Bone marrow (tissue), 2 donors: ENCODE measurements around the gene STT3A.

Experiments used
- DNase-seq, 2 donors: peaks; one replicate each; lab custom pipeline; 2025; lab: John Stamatoyannopoulos, UW

The STT3A gene

DNA sequence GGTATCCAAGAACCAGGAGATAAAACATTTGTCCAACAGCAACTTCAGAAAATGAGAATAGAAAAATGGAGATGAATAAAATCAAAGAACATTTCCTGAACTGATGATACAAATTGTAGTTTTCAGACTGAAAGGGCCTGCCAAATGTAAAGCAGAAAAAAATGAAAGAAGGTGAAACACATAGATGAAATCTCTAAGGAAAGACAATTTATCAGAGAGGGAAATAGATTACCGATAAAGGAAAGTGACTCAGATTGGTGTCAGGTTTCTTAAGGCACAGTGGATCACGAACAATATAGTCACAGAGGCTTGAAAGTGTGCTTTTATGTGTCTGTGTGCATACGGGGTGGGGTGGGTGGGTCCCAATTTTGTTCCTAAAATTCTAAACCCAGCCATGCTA is 4.1 kb upstream of the STT3A start:
- no peak for DNase-seq

DNA sequence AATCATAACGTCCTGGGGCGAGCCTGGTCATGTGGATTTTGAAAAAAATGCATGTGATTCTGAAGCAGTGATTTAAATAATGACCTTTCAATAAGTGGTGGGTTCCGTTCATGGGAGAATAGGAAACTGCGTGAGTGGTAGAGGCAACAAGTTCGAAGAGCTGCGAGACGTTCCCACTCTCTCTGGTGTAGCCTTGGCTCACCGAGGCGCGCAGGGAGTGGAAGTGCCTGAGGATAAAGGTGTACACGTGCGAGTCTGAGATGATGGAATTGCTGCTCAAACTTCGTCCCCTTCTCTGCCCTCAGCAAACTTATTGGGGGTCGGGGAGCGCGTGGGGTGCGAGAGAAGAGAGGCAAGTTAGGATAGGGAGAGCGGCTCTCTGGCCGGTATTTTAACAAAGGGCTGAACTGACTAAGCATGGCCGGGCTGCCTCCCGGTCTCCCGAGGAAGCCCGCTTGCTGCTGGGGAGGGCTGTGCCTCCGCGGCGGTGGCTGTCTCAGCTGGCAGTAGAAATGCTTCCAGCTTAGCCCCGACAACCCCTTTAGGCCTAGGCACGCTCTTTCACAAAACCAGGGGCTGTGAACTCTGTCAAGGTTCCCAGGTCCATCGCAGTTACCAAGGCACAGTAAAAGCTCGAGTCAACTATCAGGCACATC is 875 bp upstream of the STT3A start:
- DNase-seq, result peak in 1 of 2 donors; percentile 56

DNA sequence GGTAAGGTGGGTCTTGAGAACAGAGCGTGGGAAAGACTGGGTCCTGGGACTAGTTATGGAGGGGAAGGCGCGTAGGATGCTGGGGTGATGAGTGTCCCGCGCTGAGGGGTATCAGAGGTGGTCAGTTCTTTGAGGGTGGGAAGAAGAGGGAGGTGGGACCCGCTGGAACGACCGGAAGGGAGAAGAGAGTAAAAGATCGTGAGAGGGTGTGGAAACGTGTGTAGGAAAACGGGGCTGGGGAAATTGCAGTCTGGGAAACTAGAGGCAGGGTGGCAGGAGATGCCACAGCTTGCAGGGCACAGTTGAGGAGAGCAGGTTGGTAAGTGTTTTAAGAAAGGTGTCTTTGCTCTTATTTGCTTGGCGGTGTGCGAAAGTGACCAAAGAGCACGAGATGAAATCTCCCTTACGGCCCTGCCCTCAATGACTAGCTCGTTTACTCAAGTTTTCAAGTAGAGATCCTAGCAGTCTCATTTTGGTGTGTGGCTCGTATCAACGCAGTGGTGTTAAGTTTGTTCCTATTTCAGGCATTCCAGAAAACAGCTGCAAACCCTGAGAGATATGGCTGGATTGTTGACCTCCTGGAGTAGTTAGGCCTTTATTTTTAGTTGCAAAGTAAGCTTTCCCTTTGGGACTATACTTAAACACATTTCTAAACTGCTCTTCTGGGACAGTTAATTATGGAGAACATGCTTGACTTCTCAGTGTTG is 615 bp downstream of the STT3A start:
- no peak for DNase-seq

DNA sequence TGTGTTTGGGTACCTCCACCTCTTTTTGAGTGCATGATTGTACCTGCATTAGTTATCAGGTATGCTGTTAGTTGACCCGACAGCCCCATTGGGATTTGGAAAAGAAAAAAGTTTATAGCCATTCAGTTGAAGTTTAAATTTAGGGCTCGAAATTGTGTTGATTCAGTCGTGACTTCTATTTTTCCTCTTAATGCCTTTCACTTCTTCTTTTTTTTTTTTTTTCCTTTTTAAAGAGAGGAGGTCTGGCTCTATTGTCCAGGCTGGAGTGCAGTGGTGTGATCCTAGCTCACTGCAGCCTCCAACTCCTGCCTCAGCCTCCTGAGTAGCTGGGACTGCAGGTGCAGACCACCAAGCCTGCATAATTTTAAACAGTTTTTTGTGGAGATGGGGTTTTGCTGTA is 2.3 kb downstream of the STT3A start:
- DNase-seq, result no peak

DNA sequence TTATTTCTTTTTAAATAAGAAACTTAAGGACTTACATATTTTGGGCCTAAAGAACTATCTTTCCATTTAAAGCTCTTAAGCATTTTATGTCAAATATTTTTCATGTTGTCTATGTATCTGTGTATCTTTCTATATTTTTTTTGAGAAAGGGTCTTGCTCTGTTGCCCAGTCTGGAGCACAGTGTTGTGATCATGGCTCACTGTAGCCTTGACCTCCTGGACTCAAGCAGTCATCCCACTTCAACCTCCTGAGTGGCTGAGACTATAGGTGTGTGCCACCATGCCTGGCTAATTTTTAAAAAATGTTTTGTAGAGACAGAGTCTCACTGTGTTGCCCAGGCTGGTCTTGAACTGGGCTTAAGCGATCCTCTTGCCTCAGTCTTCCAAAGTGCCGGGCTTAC is 8.0 kb downstream of the STT3A start:
- no peak for DNase-seq

DNA sequence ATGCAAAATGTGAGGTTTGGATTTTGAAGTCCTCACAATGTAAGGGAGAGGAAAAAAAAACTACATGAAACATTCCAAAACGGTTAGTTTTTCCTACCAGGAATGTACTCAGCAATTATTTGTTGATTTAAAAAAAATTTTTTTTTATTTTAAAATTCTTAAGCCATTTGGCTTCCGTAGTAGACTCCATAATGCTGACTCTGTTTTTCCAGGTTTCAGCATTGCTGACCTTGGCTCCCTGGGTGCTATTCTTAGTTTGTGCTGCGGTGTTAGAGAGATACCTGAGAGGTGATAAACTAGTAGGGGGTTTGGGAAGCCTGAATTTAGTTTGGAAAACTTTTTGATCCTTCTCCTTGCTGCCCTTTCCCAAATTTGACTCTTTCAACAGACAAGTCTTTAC is 10.6 kb downstream of the STT3A start:
- no peak for DNase-seq

DNA sequence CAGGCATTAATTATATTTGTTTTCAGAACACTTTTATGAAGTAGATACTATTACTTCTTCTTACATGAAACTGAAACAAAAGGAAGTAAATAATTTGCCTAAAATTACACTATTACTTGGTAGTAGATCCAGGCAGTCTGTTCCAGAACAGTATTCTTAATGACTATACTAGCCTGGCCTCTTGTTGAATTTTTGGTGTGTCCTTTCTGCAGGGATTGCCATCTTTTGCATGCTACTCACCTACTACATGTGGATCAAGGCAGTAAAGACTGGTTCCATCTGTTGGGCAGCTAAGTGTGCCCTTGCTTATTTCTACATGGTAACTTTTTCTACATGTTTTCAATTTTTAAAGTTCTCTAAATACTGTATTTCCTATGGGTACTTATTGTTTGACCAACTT is 12.8 kb downstream of the STT3A start:
- no peak for DNase-seq

DNA sequence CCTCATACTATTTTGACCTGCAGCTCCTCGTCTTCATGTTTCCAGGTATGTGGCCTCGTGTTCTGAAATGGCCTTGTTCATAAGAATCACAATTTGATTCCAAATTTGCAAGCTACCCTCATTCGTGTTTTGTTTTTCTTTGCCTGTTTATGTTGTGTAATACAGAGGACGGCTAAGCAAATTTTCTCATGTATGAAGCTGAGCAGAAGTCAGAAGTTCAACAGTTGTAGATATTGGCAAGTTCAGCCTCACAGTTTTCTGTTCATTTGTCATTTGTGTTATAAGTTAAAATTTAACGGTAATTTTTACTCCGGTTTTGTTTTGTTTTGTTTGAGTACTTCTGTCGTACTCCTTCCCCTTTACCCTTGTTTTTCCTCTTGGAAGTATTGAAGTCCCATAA is 16.9 kb downstream of the STT3A start:
- DNase-seq, result no peak

DNA sequence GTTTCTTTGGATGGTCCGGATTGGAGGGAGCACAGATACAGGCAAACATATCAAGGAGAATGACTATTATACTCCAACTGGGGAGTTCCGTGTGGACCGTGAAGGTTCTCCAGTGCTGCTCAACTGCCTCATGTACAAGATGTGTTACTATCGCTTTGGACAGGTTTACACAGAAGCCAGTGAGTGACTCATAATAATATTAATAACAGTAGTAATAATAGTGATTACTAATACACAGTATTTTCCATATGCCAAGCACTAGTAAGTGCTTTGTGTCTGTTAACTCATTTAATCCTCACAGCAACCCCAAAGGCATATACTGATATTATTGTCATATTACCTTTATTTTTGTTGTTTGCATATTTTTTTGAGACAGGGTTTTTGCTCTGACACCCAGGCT is 25.7 kb downstream of the STT3A start:
- DNase-seq, result no peak

DNA sequence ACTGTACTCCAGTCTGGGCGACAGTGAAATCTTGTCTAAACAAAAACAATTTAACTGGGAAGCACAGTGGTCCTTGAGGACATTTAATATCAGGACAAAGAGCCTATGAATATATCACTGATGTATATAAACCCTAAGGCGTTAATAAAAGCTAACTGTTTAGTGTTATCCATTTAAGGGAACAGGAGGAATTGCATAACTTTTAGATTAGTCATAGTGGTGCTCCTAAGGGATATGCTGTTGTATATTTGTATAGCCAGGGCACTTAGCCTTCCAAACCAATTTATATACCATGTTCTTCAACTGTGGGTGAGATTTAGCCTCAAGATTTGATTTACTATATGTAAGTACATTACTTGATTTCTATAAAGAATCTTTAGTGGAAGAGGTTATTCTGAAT is 29.3 kb downstream of the STT3A start:
- DNase-seq, result no peak

DNA sequence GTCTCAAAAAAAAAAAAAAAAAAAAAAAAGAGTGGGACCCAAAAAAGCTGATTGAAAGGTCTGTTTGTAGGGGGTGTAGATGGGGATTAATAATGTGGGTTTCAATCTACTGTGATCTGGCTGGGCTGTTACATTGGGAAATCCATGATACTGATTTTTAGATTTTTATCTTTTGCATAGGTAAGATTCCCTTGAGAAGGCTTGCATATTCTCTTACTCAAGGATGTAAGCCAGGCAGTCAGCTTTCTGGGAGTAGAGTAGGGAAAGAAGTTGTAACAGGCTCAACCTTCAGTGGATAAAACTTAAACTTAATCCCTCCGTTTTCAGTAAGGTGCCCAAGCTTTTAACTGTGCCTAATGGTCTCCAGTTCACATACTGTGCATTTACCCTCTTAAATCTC is 30.4 kb downstream of the STT3A start:
- no peak for DNase-seq

DNA sequence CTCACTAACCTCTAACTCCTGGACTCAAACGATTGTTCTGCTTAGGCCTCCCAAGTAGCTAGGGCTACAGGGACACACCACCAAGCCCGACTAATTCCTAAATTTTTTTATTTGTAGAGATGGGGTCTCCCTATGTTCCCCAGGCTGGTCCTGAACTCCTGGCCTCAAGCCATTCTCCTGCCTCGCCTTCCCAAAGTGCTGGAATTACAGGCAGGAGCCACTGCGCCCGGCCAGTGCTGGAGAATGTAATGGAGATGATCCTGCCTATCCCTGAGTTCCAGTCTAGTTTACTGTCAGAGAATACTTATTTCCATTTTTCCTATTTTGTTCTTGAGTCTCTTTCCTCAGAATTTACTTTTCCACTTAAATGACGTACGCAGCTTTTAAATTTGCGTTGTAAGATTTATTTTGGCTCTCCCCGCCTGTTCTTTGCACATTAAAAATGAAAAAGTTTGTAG is 32.1 kb downstream of the STT3A start, which contains the start of gene CHEK1:
CHEK1 (plus strand) TSS at position 408 of the 458 bp plus-strand sequence. CDS start 1,606 bp downstream, outside the sequence.
- no peak for DNase-seq

DNA sequence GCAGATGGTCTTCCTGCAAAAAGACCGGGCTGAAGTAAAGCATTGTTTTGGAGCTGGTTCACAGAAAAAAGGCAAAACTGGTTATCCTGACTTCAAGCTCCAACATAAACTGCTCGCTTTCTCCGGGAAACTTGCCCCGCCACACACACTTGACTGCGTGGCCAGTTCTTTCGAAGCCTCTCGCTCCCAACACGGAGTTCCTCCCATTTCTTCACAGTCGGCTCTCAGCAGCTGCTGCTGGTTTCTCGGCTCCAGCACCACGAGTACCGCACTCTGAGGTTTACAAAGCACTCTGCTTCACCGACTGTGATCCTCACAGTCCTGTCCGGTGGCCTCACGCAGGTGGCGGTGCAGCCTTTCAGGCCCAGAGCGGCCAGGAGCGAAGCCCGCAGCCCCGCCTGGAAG is 32.6 kb downstream of the STT3A start:
- no peak for DNase-seq

DNA sequence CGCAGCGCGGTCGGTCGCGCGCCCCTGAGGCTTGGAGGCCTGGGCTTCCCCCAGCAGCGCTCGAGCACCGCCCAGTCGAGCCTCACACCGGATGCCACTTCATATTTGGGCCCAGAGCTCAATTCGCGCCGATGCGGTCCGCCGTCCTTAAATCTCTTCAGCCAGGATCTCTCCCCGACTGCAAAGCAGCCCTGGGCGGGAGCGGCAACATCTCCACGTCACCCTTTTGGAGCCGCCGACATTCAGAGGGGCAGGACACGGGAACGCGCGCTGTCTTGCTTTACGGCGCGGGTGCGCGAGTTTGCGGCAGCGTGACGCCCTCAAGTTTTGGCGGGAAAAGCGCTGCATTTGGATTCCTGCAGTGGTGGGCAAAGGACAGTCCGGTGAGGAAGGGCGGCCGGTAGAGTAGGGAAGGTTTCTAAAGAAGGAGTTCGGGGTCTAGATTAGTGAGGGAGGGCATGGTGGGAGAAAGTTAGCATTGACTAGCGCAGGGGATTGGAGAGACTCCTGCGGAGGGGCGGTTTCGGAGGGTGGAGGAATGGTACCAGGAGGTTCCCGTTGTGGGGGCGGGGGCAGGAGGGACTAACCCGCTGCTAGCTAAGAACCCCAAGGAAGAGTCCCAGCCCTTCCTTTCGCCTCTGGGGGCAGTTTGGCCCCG is 33.1 kb downstream of the STT3A start:
- DNase-seq, result peak; percentile 72 to 81

DNA sequence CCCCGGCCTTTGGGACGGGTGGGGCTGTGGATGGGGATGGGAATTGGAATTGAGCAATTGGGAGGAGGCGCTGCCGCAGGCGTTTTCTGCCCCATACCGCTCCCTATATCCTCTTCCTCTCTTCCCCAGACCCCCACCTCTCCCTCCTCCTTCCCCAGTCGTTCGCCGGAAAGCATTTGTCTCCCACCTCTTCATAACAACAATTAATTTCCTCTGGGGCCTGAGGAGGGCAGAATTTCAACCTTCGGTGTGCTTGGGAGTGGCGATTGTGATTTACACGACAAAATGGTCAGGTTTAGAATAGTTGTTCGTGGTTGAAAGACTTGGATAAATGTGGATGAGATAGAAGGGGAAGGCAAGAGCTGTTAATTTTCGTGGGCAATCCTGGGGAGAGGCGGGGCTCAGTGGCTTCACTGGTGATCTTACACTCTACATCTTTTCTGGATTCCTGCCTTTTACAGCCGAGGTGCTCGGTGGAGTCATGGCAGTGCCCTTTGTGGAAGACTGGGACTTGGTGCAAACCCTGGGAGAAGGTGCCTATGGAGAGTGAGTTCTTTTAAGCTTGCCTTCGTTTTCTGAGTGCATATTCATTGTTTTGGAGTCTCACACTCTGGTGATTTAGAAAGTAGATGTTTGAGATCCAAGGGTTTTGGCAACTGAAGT is 33.8 kb downstream of the STT3A start:
- DNase-seq, result peak in 1 of 2 donors; percentile 16

DNA sequence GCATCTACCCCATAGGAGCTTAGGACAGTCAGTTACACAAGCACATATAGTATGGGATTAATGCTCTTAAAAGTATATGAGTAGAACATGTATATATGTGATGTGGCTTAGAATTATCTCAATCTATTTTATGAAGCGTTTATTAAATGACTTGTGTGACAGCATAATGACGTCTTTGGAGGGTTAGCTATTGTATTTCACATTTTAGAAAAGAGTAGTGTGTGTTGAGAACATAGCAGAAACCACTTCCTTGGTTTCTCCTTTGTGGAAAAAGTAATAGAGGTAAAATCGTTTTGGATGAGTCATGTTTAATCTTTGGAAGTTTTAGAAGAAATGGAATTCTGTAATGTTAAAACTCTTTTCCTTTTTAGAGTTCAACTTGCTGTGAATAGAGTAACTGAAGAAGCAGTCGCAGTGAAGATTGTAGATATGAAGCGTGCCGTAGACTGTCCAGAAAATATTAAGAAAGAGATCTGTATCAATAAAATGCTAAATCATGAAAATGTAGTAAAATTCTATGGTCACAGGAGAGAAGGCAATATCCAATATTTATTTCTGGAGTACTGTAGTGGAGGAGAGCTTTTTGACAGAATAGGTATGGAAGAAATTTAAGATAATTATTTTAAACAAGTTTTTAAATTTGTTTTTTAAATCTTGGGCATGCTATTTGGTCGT is 34.7 kb downstream of the STT3A start:
- no peak for DNase-seq

DNA sequence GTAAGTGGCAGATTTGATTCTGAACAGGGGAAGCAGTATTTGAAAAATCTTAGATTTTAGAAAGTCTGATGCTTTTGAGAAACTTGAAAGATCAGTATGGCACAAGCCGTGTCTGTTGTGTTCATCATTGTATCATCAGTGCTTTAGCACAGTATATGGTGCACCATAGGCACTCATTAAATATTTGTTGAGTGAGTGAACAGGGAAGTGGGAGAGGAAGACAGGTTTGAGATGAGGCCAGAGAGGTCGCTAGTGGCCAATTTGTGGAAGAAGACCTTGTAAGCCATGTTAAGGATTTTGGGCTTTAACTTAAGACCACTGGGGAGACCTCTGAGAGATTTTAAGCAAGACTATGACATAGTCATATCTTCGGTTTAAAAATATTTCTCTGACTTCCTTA is 45.2 kb downstream of the STT3A start:
- DNase-seq, result no peak

DNA sequence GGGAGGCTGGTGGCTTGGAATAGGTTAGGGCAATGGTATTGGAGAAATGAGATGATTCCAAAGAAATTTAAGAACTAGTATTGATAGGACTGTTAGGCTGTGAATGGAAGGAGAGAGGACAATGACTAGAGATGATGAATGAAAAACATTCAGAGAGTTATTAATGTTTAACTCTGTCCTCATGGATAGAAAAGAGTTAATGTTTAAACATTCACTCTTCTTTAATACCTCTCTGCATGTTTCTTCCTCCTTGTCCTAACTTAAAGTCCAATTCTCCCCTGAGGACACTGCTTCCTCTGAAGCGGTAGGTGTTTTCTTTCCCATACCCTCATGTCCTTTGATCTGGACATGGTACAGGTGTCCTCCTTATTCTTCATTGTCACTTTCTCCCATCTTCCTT is 45.7 kb downstream of the STT3A start:
- no peak for DNase-seq

DNA sequence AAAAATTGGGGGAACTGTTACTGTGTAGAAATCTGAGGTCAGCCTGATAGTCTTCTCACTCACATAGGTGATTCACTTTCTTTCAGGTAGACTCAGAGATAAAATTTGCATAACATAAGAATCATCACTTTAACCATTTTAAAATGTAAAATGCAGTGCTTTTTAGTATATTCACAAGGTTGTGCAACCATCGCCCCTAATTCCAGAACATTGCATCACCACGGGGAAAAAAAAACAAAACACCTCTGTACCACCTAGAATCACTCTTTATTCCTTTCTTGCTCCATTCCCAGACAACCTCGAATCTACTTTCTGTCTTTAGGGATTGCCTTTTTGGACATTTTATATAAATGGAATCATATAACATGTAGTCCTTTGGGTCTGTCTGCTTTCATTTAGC is 53.2 kb downstream of the STT3A start:
- no peak for DNase-seq

DNA sequence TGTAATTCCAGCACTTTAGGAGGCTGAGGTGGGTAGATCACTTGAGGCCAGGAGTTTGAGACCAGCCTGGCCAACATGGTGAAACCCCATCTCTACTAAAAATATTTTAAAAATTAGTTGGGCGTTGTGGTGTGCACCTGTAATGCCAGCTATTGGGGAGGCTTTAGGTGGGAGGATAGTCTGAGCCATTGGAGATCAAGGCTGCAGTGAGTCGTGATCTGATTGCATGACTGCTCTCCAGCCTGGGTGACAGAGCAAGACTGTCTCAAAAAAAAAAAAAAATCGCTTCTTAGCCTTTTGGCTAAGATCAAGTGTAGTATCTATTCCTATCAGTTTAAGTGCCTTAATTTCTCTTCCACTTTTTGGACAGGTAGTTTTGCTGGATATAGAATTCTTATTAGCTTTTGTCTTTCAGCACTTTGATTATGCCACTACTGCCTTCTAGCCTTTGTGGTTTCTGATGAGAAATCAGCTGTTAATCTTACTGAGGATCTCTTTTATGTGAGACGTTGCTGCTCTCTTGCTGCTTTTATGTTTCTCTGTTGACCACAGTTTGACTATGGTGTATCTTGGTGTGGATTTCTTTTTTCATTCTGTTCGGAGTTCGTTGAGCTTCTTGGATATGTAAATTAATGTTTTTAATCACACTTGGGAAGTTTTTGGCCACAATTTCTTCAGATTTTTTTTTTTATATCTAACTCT is 57.0 kb downstream of the STT3A start:
- DNase-seq, result no peak

DNA sequence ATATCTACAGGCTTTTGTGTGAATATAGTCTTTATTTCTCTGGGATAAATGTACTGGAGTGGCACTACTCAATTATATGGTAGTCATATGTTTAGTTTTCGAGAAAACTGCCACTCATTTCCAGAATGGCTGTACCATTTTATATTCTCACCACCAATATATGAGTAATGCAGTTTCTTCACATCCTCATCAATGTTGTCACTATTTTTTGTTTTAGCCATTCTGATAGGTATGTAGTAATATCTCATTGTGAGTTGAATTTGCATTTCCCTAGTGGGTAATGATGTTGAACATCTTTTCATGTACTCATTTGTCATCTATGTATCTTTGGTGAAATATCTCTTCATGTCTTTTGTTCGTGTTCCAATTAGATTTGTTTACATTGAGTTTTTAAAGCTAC is 70.0 kb downstream of the STT3A start:
- no peak for DNase-seq
